ENCODE results near the gene GRIP1.

DNA sequence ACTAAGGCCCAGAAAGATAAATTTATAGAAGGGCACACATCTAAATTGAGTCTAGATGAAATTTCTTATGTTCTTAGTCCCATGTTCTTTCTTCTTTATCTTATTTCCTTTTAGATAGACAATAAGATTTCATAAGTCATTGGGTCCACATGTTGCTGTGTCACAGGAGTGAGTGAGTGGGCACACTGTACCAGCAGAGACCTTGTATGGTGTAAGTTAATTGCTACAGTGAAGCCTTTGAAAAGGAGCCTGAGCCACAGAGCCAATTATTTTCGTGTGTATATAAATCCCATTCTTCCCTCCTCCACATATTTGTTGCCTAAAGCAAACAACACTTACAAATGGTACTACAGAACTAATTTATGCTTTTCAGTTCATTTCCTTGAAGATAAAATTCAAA, 79.1 kb downstream of the GRIP1 start:
- TF ChIP-seq, protein P1, sequence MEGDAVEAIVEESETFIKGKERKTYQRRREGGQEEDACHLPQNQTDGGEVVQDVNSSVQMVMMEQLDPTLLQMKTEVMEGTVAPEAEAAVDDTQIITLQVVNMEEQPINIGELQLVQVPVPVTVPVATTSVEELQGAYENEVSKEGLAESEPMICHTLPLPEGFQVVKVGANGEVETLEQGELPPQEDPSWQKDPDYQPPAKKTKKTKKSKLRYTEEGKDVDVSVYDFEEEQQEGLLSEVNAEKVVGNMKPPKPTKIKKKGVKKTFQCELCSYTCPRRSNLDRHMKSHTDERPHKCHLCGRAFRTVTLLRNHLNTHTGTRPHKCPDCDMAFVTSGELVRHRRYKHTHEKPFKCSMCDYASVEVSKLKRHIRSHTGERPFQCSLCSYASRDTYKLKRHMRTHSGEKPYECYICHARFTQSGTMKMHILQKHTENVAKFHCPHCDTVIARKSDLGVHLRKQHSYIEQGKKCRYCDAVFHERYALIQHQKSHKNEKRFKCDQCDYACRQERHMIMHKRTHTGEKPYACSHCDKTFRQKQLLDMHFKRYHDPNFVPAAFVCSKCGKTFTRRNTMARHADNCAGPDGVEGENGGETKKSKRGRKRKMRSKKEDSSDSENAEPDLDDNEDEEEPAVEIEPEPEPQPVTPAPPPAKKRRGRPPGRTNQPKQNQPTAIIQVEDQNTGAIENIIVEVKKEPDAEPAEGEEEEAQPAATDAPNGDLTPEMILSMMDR (IDR thresholded peaks at IDR 0.05; ENCODE audit: insufficient read depth, low read length, poor library complexity, severe bottlenecking): no peak
- TF ChIP-seq EZH2phosphoT487 (conservative IDR thresholded peaks at IDR 0.05; ENCODE audit: low read length): no peak

Measured in SU-DHL-6 (cell line).